GM21423 (cell line): Measurements from ENCODE around the gene HOXD8.

Experiments used
- ATAC-seq: cut with Tn5 transposase; IDR thresholded peaks from one replicate; pipeline ENCODE4 v1.9.1; 2021; ENCODE audit warnings: mild to moderate bottlenecking, moderate library complexity; ENCODE audit not compliant: unreplicated experiment

HOXD8 gene

GRCh38 chr2:176128982-176129796 lies at the start of gene HOXD8:
TSS of gene HOXD8 (plus strand) at chr2:176129705. CDS start at chr2:176130367, 662 bp downstream.
- no peak for ATAC-seq

DNA sequence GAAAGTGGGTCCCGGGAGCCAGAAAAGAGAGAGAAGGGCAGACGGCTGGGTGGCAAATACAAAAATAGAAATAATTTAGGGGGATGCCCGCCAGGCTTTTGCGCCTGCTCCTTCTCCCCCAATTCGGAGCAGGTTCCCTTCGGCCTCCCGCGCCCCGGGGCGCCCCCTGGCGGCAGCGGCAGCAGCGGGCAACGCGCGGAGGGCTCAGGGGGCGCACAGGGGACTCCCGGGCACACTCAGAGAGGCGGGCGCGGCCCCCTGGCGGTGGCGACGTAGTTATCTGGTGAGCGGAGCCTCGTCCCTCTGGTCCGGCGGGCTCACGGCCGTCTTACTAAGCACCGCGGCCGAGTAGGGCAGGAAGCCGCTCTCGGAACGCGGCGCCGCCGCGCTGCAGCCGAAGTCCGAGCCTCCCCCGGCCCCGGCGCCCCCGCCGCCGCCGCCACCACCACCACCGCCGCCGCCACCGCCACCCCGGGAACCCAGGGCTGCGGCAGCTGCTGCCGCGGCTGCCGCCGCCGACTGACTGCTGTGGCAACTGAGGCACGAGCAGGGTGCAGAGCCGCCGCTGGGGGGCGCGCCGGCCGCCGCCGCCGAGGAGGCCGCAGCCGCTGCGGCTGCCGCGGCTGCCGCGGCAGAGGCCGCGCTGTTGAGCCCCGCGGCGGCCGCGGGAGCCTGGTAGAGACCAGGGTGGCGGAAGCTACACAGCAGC lies 49.5 kb upstream of the HOXD8 start:
- ATAC-seq, result no peak

- no peak for ATAC-seq
These were observed 48.7 kb upstream of the HOXD8 start for GRCh38 chr2:176080540-176081375.

DNA sequence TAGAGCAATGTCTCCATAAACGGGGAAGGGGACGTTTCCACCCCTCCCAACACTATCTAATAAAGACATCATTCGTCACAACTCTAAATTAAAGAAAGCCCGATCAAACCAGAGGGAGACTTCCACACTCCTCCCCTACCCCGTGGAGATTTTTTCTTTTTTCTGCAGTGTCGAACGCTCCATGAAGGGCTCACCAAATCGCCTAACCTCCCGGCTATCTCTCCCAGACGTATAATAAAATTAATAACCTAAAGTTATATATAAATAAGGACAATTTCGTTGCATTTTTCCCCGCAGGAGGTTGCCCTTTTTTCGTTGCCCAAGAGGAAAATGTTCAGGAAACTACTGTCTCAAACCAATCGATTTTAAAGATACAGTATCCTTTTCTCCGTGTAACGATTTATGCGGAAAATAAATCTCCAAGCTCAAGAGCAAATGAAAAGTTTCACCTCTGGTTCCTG lies 48.1 kb upstream of the HOXD8 start:
- ATAC-seq, result no peak

- no peak for ATAC-seq
These were observed 47.5 kb upstream of the HOXD8 start for GRCh38 chr2:176081837-176082524.

- ATAC-seq, result no peak
These were observed 47.0 kb upstream of the HOXD8 start for GRCh38 chr2:176082525-176082823.

DNA sequence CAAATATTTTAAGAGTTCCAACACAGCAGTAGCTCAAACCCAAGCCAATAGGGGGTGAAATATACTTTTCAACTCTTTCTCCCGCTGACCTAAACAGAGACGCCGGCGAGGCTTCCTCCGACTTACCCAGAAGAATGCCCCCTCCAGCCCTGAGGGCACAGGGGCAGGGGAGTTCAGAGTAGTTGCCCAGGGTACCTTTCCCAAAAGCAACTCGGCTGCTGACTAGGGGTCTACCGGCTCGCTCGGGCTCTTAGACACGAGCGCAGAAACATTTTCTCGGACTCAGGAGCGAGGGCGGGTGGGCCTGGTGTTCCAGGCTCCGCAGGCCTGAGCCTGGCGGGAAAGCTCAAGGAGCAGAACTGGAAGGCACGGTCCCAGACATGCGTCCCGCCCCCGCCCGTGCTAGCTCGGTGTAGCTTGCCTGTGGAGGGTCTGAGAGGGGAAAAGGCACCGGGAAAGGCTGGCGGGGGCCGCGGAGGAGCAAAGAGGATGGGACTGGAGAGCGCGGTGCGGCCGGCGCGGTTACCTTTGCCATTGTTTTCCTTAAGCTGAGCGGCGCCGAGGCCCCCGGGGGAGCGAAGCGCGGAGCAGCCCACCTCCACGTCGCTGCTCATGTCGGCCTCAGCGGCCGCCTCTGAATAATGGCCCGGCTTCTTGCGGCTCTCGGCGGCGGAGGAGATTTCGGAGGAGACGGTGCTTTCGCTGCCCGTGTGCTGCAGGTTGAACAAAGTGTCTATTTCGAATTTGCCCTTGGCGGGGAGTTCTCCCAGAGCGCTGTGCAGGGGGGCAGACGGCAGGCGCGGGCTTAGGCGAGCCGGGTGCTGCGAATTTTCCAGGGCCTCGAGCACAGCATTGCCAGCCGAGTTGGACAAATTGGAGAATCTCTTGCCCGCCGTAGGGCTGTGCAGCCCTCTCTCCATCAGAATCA lies 46.4 kb upstream of the HOXD8 start:
- ATAC-seq, result no peak

DNA sequence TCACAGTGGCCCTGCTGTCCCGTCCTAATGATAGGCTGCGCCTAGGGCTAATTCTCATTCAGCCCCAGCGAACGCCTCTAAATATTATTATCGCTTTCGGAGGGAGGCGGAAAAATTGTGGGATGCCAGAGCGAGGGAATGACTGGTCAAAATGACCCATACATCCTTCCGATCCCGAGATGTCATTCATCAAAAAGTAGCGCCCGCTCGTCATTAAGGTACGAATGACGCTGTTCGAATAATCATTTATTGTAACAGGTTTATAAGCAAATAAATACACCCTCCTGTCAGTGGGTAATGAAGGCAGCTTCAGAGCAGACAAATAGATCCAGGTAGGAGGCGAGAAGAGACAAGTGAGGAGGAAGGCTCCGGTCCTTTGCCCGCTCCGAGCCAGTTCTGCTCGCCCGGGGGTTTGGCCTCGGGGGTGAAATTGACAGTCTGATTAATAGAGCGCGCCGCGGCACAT lies 45.7 kb upstream of the HOXD8 start, which contains the start of gene EVX2:
EVX2 (minus strand) TSS at position 167 of the 466 bp plus-strand sequence. CDS start 186 bp downstream, outside the sequence.
- no peak for ATAC-seq

- no peak for ATAC-seq
These were observed 44.8 kb upstream of the HOXD8 start for GRCh38 chr2:176084611-176085119.

- no peak for ATAC-seq
These were observed 44.3 kb upstream of the HOXD8 start for GRCh38 chr2:176085120-176085788.

GRCh38 chr2:176085861-176086771 lies 43.4 kb upstream of the HOXD8 start:
- no peak for ATAC-seq

GRCh38 chr2:176087330-176088047 lies 42.0 kb upstream of the HOXD8 start:
- no peak for ATAC-seq

DNA sequence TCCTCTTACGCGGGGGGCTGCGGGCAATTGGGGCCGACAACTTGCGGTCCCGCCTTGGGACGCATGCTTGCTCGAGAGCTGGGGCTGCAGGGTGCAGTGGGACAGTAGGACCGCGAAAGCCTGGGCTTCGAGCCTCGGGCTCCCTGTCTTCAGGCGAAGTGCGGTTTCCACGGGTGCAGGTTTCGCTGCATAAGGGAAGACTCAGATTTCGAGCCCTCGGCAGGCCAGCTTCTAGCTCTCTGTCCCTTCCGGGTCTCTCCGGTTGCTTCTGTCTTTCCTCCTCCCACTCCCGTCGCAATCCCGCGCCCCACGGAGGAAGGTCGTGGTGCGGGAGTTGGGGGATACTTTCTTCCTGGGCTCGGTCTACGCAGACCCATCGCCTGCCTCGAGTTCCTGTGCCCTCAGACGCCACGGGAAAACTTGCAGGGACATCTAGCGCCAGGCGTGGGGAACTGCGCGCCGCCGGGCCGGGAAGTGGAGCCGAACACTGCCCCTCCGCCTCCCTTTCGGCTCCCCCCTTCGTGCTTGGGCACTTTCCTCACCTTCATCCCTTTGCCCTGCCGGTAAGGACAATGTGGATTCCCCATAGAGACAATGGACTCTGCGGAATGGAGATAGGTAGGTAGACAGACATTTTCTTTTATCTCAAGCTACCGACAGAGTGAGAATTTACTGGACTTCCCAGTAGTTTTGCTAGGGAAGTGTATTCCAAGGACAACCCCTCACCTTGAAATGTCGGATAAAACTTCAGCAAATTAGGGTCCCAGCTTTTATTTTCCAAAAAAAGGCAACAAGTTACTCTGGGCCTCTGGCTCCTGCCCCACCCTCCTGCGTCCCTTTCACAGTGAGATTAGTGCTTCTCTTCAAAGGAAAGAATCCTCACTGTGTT lies 41.2 kb upstream of the HOXD8 start:
- ATAC-seq, result no peak

- no peak for ATAC-seq
These were observed 40.3 kb upstream of the HOXD8 start for GRCh38 chr2:176088937-176089842.

- no peak for ATAC-seq
These were observed 39.6 kb upstream of the HOXD8 start for GRCh38 chr2:176089843-176090395.
